HEK293 (cell line): ENCODE results near the gene DOCK1.

Experiments used
- CTCF ChIA-PET: fragments of 350-600 bp; formaldehyde crosslinking; extraction: SDS; loops from one replicate; lab custom pipeline; 2021; ENCODE audit warnings: antibody characterized with exemption; lab: Yijun Ruan, JAX
- POLR2A ChIA-PET: fragments of 300-600 bp; formaldehyde crosslinking; extraction: SDS; loops from one replicate; lab custom pipeline; 2020; ENCODE audit warnings: antibody characterized with exemption, inconsistent platforms; lab: Yijun Ruan, JAX
- H3K27ac ChIP-seq: fragments of 200-500 bp; sonication (Bioruptor generic); 2 replicates; pipeline ENCODE4 v1.5.1; 2014; ENCODE audit warnings: low read depth, low read length, control low read depth, inconsistent platforms; ENCODE audit errors: extremely low read depth
- H3K36me3 ChIP-seq, 2 experiments: fragments of 200-500 bp in 1 of 2; sonication (Bioruptor generic) in 1 of 2; 1 replicate in 1 of 2; 2 replicates in 1 of 2; pipeline ENCODE4 v1.5.1; 2014 to 2017; ENCODE audit warnings: inconsistent platforms in 2 of 2, low read length in 2 of 2; ENCODE audit not compliant: control insufficient read depth in 2 of 2, insufficient read depth in 1 of 2
- H3K4me1 ChIP-seq: fragments of 200-500 bp; sonication (Bioruptor generic); 2 replicates; pipeline ENCODE4 v1.5.1; 2014; ENCODE audit warnings: mild to moderate bottlenecking, low read length, inconsistent platforms; ENCODE audit not compliant: control insufficient read depth, insufficient read depth
- H3K4me3 ChIP-seq: 2 replicates; pipeline ENCODE4 v1.5.1; 2011; ENCODE audit warnings: low read depth, mild to moderate bottlenecking, control low read depth, low read length, moderate library complexity
- H3K9me3 ChIP-seq: fragments of 200-500 bp; sonication (Bioruptor generic); 2 replicates; pipeline ENCODE4 v1.5.1; 2014; ENCODE audit warnings: low read depth, low read length, inconsistent platforms; ENCODE audit not compliant: control insufficient read depth, insufficient read depth
- KLF1 ChIP-seq: fragments of 450-650 bp; formaldehyde crosslinking; IDR thresholded peaks from 2 replicates; pipeline ENCODE4 v1.5.1; 2016; ENCODE audit warnings: missing biosample characterization, missing genetic modification characterization
- OVOL3 ChIP-seq: fragments of 450-650 bp; formaldehyde crosslinking; IDR thresholded peaks from 2 replicates; pipeline ENCODE4 v1.5.1; 2016; ENCODE audit warnings: missing biosample characterization, missing genetic modification characterization
- REST ChIP-seq: fragments of 450-650 bp; formaldehyde crosslinking; IDR thresholded peaks from 2 replicates; pipeline ENCODE4 v1.5.1; 2016; ENCODE audit warnings: missing biosample characterization, missing genetic modification characterization
- ZBTB10 ChIP-seq: fragments of 450-650 bp; formaldehyde crosslinking; IDR thresholded peaks from 2 replicates; pipeline ENCODE4 v1.5.1; 2016; ENCODE audit warnings: missing biosample characterization, missing genetic modification characterization
- ZBTB11 ChIP-seq: fragments of 450-650 bp; formaldehyde crosslinking; conservative IDR thresholded peaks from 2 replicates; pipeline ENCODE4 v1.5.1; 2016; ENCODE audit warnings: low read depth, missing biosample characterization, missing genetic modification characterization
- ZBTB17 ChIP-seq: fragments of 450-650 bp; formaldehyde crosslinking; IDR thresholded peaks from 2 replicates; pipeline ENCODE4 v1.5.1; 2016; ENCODE audit warnings: missing biosample characterization, missing genetic modification characterization
- ZNF112 ChIP-seq: fragments of 450-650 bp; formaldehyde crosslinking; IDR thresholded peaks from 2 replicates; pipeline ENCODE4 v1.5.0; 2017; ENCODE audit warnings: missing biosample characterization, missing genetic modification characterization
- ZNF138 ChIP-seq: fragments of 450-650 bp; formaldehyde crosslinking; IDR thresholded peaks from 2 replicates; pipeline ENCODE4 v1.5.1; 2016; ENCODE audit warnings: missing biosample characterization, missing genetic modification characterization, borderline replicate concordance
- ZNF148 ChIP-seq: fragments of 450-650 bp; formaldehyde crosslinking; IDR thresholded peaks from 2 replicates; pipeline ENCODE4 v1.5.0; 2017; ENCODE audit warnings: missing biosample characterization, missing genetic modification characterization, borderline replicate concordance
- ZNF175 ChIP-seq: fragments of 450-650 bp; formaldehyde crosslinking; IDR thresholded peaks from 2 replicates; pipeline ENCODE4 v1.5.1; 2016; ENCODE audit warnings: missing biosample characterization, missing genetic modification characterization
- ZNF274 ChIP-seq, 2 experiments: fragments of 200-500 bp in 1 of 2; fragments of 450-650 bp in 1 of 2; sonication (Bioruptor generic) in 1 of 2; formaldehyde crosslinking in 1 of 2; IDR thresholded peaks; 2 replicates each; pipeline versions ENCODE4 v1.5.1 to v1.6.1; 2014 to 2016; ENCODE audit warnings: borderline replicate concordance in 1 of 2, inconsistent platforms in 1 of 2, low read length in 1 of 2, missing biosample characterization in 1 of 2, missing genetic modification characterization in 1 of 2
- ZNF423 ChIP-seq: fragments of 450-650 bp; formaldehyde crosslinking; IDR thresholded peaks from 2 replicates; pipeline ENCODE4 v1.5.1; 2016; ENCODE audit warnings: missing biosample characterization, missing genetic modification characterization
- ZNF521 ChIP-seq: fragments of 450-650 bp; formaldehyde crosslinking; IDR thresholded peaks from 2 replicates; pipeline ENCODE4 v1.5.1; 2017; ENCODE audit warnings: missing biosample characterization, mild to moderate bottlenecking, missing genetic modification characterization
- ZNF704 ChIP-seq: fragments of 450-650 bp; formaldehyde crosslinking; IDR thresholded peaks from 2 replicates; pipeline ENCODE4 v1.5.1; 2016; ENCODE audit warnings: missing biosample characterization, missing genetic modification characterization
- ZNF747 ChIP-seq: fragments of 450-650 bp; formaldehyde crosslinking; IDR thresholded peaks from 2 replicates; pipeline ENCODE4 v1.5.1; 2016; ENCODE audit warnings: missing biosample characterization, missing genetic modification characterization
- ZNF76 ChIP-seq: fragments of 450-650 bp; formaldehyde crosslinking; IDR thresholded peaks from 2 replicates; pipeline ENCODE4; 2016; ENCODE audit warnings: low read depth, missing biosample characterization, missing genetic modification characterization, borderline replicate concordance
- ZNF830 ChIP-seq: fragments of 450-650 bp; IDR thresholded peaks from 2 replicates; pipeline ENCODE4 v1.5.0; 2018; ENCODE audit warnings: missing biosample characterization, missing genetic modification characterization, low read depth, mild to moderate bottlenecking, moderate library complexity

The DOCK1 gene

GRCh38 chr10:127236266-127236665 is 331.0 kb downstream of the DOCK1 start:
- ChIA-PET POLR2A (no interaction called here), CTCF (no interaction called here)
- Histone ChIP-seq H3K4me3 (no peak overlapping the region), H3K36me3 (no peaks in the 10 kb centered on the region), H3K27ac (no peak overlapping the region), H3K4me1 (no peaks in the 10 kb centered on the region), H3K9me3 (no peaks in the 10 kb centered on the region)
- TF ChIP-seq KLF1 (tag by site-specific recombination) (no peak), ZNF521 (no peak), ZNF148 (tag by site-specific recombination) (no peak), ZBTB17 (tag by site-specific recombination) (no peak), ZNF138 (no peak), ZNF112 (tag by site-specific recombination) (no peak), OVOL3 (tag by site-specific recombination) (no peak), REST (tag by site-specific recombination) (no peak), ZBTB10 (tag by site-specific recombination) (no peak), ZNF704 (tag by site-specific recombination) (no peak), ZNF830 (tag by site-specific recombination) (no peak), ZNF747 (tag by site-specific recombination) (no peak)

GRCh38 chr10:127242914-127243313 is 337.7 kb downstream of the DOCK1 start:
- CTCF ChIA-PET, result interaction anchor here (0.6 to 1.8 kb wide), 6 partner anchors 11 to 706 kb away, joined by 3 to 8 read pairs (median 3); no protein-coding TSS in a partner anchor
- no peaks in the 10 kb centered on the region for H3K36me3 ChIP-seq
- H3K27ac ChIP-seq, result no peak overlapping the region
- H3K4me3 ChIP-seq, result no peak overlapping the region
- POLR2A ChIA-PET, result no interaction called here
- no peaks in the 10 kb centered on the region for H3K4me1 ChIP-seq
- no peaks in the 10 kb centered on the region for H3K9me3 ChIP-seq
- TF ChIP-seq ZBTB11 (no peak), ZNF423 (no peak), ZNF175 (tag by site-specific recombination) (no peak), ZNF76 (tag by site-specific recombination) (no peak), ZNF274 (IDR thresholded peaks at IDR 0.05; ENCODE audit: low read length) (no peak), ZNF274 (tag by site-specific recombination; IDR thresholded peaks at IDR 0.05; ENCODE audit: borderline replicate concordance) (no peak)
